ENCODE data around the gene BRD7. TPM values are rescaled to one million over a fixed set of nuclear protein-coding genes. Genes with fewer than 3 reads are reported as not detected.

The BRD7 gene
- total RNA-seq, 4 donors from 2014 or later: 27.8 to 46.2 (median 36.8) TPM

DNA sequence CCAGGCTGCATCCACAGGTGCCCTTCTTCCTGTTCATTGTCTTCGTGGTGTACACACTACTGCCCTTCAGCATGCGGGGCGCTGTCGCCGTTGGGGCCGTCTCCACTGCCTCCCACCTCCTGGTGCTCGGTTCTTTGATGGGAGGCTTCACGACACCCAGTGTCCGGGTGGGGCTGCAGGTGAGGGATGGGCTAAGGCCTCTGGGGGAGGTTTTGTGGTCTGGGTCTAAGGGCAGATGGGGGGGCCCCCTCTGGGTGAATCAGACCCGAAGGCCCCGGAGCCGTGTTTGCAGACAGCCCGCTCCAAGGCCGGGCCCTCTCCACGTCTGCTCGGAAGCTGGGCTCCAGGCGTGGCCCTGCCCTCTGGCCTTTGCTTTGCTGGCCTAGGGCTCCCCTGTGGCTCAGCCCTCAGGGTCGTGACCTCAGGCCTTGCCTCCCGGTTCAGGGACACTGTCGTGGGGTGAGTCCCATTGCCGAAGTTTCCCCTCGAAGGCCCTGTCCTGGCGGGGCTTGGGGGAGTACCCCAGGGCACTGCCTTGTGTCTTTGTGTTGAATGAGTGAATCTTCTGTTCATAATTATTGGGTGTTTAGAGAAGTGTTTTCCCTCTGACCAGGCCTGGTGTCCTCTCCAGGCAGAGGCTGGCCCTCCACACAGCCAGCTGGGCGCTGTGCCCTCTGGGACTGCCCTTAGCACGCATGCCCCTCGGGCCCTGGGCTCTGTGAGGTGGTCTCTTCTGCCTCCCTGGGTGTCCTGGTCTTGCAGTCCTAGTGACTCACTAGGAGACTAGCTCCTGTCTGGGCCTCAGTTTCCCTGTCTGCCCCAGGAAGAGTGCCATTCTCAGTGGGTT lies 76.8 kb downstream of the BRD7 start:
- Histone ChIP-seq H3K4me1 (no peaks in the 10 kb centered on the region), H3K27me3 (no peaks in the 10 kb centered on the region), H3K9me3 (no peaks in the 10 kb centered on the region), H3K4me3 (no peak overlapping the region), H3K36me3 (peaks cover 0 to 20% (median 0%) of the 10 kb centered on the region in 3 donors), H3K27ac (no peak overlapping the region)
- no peak for DNase-seq
- no peak for TF ChIP-seq POLR2A (IDR thresholded peaks at IDR 0.05)
- TF ChIP-seq, protein P1, sequence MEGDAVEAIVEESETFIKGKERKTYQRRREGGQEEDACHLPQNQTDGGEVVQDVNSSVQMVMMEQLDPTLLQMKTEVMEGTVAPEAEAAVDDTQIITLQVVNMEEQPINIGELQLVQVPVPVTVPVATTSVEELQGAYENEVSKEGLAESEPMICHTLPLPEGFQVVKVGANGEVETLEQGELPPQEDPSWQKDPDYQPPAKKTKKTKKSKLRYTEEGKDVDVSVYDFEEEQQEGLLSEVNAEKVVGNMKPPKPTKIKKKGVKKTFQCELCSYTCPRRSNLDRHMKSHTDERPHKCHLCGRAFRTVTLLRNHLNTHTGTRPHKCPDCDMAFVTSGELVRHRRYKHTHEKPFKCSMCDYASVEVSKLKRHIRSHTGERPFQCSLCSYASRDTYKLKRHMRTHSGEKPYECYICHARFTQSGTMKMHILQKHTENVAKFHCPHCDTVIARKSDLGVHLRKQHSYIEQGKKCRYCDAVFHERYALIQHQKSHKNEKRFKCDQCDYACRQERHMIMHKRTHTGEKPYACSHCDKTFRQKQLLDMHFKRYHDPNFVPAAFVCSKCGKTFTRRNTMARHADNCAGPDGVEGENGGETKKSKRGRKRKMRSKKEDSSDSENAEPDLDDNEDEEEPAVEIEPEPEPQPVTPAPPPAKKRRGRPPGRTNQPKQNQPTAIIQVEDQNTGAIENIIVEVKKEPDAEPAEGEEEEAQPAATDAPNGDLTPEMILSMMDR (IDR thresholded peaks at IDR 0.05): no peak

DNA sequence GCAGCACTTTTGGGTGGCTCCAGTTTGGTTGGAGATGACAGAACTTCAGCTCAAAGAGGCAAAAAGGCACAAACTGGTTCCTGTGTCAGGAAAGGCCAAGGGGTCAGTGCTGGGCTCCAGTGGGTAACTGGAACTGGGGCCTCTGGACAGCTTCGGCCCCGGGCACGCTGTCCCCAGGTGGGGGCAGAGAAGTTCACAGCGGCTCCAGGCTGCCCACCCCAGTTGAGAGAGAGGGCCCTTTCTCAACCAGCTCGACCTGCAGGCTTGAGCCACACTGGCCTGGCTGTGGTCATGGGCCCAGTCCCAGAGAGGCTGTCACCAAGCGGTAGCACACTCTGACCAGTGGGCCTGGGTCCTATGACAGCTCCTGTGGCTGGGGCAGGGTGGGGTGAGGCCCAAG lies 77.9 kb downstream of the BRD7 start:
- H3K27me3 ChIP-seq: no peaks in the 10 kb centered on the region
- DNase-seq: no peak

DNA sequence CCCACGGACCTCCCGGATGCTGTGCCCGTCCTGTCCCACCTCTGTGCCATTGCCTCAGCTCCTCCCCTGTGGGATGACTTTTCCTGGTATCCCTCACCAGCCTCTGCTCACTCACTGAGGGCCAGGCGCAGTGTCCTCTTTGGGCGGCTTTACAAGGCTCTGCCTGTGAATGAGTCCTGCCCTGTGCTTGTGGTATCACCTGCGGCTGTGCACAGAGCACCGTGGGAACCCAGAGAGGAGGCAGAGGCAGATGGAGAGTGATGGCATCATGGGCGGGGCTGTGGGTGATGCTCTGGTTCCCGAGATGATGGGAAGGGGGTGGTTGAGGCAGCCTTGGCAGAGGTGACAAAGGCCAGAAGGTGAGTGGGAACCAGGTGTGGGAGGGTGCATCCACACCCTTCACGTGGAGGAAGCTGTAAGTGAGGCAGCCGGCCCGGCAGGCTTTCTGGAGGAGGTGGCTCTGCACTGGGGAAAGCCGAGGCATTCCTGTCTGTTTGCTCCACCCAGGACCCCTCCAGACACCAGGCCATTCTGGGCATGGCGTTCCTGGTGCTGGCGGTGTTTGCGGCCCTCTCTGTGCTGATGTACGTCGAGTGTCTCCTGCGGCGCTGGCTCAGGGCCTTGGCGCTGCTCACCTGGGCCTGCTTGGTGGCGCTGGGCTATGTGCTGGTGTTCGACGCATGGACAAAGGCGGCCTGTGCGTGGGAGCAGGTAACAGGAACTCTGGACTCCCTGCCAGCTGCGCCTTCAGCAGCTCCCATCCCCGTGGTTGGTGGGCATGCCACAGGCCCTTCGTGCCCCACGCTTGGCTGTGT lies 78.6 kb downstream of the BRD7 start:
- H3K9me3 ChIP-seq: no peaks in the 10 kb centered on the region
- no peak overlapping the region for H3K27ac ChIP-seq
- no peak overlapping the region for H3K4me3 ChIP-seq
- no peaks in the 10 kb centered on the region for H3K27me3 ChIP-seq
- TF ChIP-seq, protein P1 (IDR thresholded peaks at IDR 0.05): no peak
- no peak for TF ChIP-seq POLR2A (IDR thresholded peaks at IDR 0.05)
- no peak for DNase-seq
- no peaks in the 10 kb centered on the region for H3K4me1 ChIP-seq
- H3K36me3 ChIP-seq: peaks cover 0 to 20% (median 0%) of the 10 kb centered on the region in 3 donors

More for the DNA sequence above, 77.9 kb downstream of the BRD7 start:
- no peaks in the 10 kb centered on the region for H3K4me1 ChIP-seq
- no peak overlapping the region for H3K27ac ChIP-seq
- peaks cover 0 to 20% (median 0%) of the 10 kb centered on the region in 3 donors for H3K36me3 ChIP-seq
- no peak for TF ChIP-seq POLR2A (IDR thresholded peaks at IDR 0.05)
- TF ChIP-seq, protein P1 (IDR thresholded peaks at IDR 0.05): no peak
- no peak overlapping the region for H3K4me3 ChIP-seq
- no peaks in the 10 kb centered on the region for H3K9me3 ChIP-seq

DNA sequence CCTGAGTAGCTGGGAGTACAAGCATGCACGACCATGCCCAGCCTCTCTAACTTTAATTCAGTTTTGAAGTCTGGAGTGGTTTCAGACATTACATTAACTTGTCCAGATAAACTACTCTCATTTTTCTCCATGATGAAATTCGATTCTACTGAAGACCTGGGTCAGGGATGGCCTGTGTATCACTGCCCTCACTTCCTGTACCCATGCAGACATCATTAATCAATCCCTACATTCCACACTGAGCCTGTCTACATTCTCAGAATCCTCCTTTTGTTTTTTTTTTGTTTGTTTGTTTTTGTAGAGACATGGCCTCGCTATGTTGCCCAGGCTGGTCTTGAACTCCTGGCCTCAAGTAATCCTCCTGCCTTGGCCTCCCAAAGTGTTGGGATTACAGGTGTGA lies 79.9 kb downstream of the BRD7 start:
- Histone ChIP-seq H3K4me3 (no peak overlapping the region), H3K4me1 (peaks cover 0 to 11% (median 5%) of the 10 kb centered on the region in 4 donors), H3K27ac (no peak overlapping the region), H3K27me3 (no peaks in the 10 kb centered on the region), H3K36me3 (peaks cover 0 to 19% (median 0%) of the 10 kb centered on the region in 3 donors), H3K9me3 (no peaks in the 10 kb centered on the region)
- TF ChIP-seq POLR2A (IDR thresholded peaks at IDR 0.05): no peak
- TF ChIP-seq, protein P1 (IDR thresholded peaks at IDR 0.05): no peak
- DNase-seq: no peak

DNA sequence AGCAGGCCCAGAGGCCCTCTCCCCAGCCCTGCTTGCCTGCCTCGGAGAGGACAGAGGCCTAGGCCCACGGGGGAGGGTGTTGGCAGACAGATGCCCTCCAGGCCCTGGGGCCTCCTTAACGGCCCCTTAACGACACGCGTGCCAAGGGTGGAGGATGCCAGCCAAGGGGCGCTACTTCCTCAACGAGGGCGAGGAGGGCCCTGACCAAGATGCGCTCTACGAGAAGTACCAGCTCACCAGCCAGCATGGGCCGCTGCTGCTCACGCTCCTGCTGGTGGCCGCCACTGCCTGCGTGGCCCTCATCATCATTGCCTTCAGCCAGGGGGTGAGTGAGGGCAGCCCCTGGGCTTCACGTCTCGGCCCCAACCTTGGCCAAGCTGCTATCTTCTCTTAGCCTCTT lies 80.8 kb downstream of the BRD7 start:
- H3K27ac ChIP-seq: no peak overlapping the region
- no peak for TF ChIP-seq POLR2A (IDR thresholded peaks at IDR 0.05)
- TF ChIP-seq, protein P1 (IDR thresholded peaks at IDR 0.05): no peak
- peaks cover 0 to 20% (median 11%) of the 10 kb centered on the region in 4 donors for H3K4me1 ChIP-seq
- no peak overlapping the region for H3K4me3 ChIP-seq
- no peak for DNase-seq
- H3K27me3 ChIP-seq: no peaks in the 10 kb centered on the region
- peaks cover 0 to 13% (median 0%) of the 10 kb centered on the region in 3 donors for H3K36me3 ChIP-seq
- no peaks in the 10 kb centered on the region for H3K9me3 ChIP-seq

Measured in Peyer's patch (tissue), 4 donors.